Activated naive CD4-positive, alpha-beta T cell treated with anti-CD3 and anti-CD28 coated beads for 36 hours (primary cell): ENCODE data around the gene EXT2. TPM values are rescaled to one million over a fixed set of nuclear protein-coding genes. Genes with fewer than 3 reads are reported as not detected.

Experiments
- CTCF ChIA-PET: fragments of 350-600 bp; sonication (Branson Sonifier 250); formaldehyde crosslinking; loops from one replicate; lab custom pipeline; 2021; ENCODE audit warnings: antibody characterized with exemption; lab: Charles Lee
- DNase-seq: peaks from one replicate; pipeline ENCODE4 v3.0.0-alpha.2; 2020
- H3K27ac Mint-ChIP-seq: one replicate; pipeline ENCODE4 v1.8.0; 2021; ENCODE audit warnings: mild to moderate bottlenecking, mixed read lengths
- H3K27me3 Mint-ChIP-seq: one replicate; pipeline ENCODE4 v1.8.0; 2021; ENCODE audit warnings: low read depth, mixed read lengths
- H3K36me3 Mint-ChIP-seq: one replicate; pipeline ENCODE4 v1.8.0; 2021; ENCODE audit warnings: low read depth, mixed read lengths
- H3K4me1 Mint-ChIP-seq: one replicate; pipeline ENCODE4 v1.8.0; 2021; ENCODE audit warnings: low read depth, mixed read lengths
- H3K4me3 Mint-ChIP-seq: one replicate; pipeline ENCODE4 v1.8.0; 2021; ENCODE audit warnings: mild to moderate bottlenecking, moderate library complexity, mixed read lengths
- H3K9me3 Mint-ChIP-seq: one replicate; pipeline ENCODE4 v1.8.0; 2021; ENCODE audit warnings: mixed read lengths
- intact Hi-C: fragments of 100-400 bp; cut with micrococcal nuclease; formaldehyde crosslinking; loops from one replicate; pipeline ENCODE4 v1.15.1; 2023
- total RNA-seq, 2 experiments: library from RNA; stranded (reverse); gene quantifications; one replicate each; pipeline ENCODE4 v1.2.3, GENCODE V29; 2021

The EXT2 gene
- total RNA-seq, 2 experiments from 2014 or later: 23.8 to 26.2 TPM

- H3K4me1 Mint-ChIP-seq: no peaks in the 10 kb centered on the region
- H3K27me3 Mint-ChIP-seq: no peaks in the 10 kb centered on the region
- H3K36me3 Mint-ChIP-seq: peaks cover 26% of the 10 kb centered on the region
- H3K4me3 Mint-ChIP-seq: no peak overlapping the region
- H3K9me3 Mint-ChIP-seq: no peaks in the 10 kb centered on the region
- CTCF ChIA-PET: no interaction called here
- DNase-seq: no peak
- intact Hi-C loops: no loop called here
- H3K27ac Mint-ChIP-seq: no peak overlapping the region
Observed at GRCh38 chr11:44237156-44237555, 141.7 kb downstream of the EXT2 start.

GRCh38 chr11:44241851-44242250 is 146.4 kb downstream of the EXT2 start:
- H3K9me3 Mint-ChIP-seq: no peaks in the 10 kb centered on the region
- intact Hi-C loops: no loop called here
- CTCF ChIA-PET: interaction anchor here (0.9 kb wide), 1 partner anchor 44 kb away, joined by 5 read pairs; no protein-coding TSS in a partner anchor

GRCh38 chr11:44243086-44243485 is 147.6 kb downstream of the EXT2 start:
- no peak for DNase-seq
- Mint-ChIP-seq H3K27ac (no peak overlapping the region), H3K4me1 (no peaks in the 10 kb centered on the region), H3K4me3 (no peak overlapping the region), H3K36me3 (peaks cover 32% of the 10 kb centered on the region), H3K27me3 (no peaks in the 10 kb centered on the region), H3K9me3 (no peaks in the 10 kb centered on the region)
- intact Hi-C loops: no loop called here
- CTCF ChIA-PET: interaction anchor here (0.7 to 0.9 kb wide), 2 partner anchors 64 to 72 kb away, joined by 3 read pairs; no protein-coding TSS in a partner anchor

More at GRCh38 chr11:44241851-44242250, 146.4 kb downstream of the EXT2 start:
- DNase-seq: no peak
- Mint-ChIP-seq H3K36me3 (peaks cover 32% of the 10 kb centered on the region), H3K4me1 (no peaks in the 10 kb centered on the region), H3K4me3 (no peak overlapping the region), H3K27ac (no peak overlapping the region), H3K27me3 (no peaks in the 10 kb centered on the region)

- no peak overlapping the region for H3K4me3 Mint-ChIP-seq
- CTCF ChIA-PET: interaction anchor here (0.7 to 1.4 kb wide), 2 partner anchors 72 to 110 kb away, joined by 3 read pairs; no protein-coding TSS in a partner anchor
Observed at GRCh38 chr11:44243595-44244343, 148.3 kb downstream of the EXT2 start.

GRCh38 chr11:44244639-44245310 is 149.3 kb downstream of the EXT2 start:
- Mint-ChIP-seq H3K4me1 (no peaks in the 10 kb centered on the region), H3K4me3 (no peak overlapping the region), H3K9me3 (no peaks in the 10 kb centered on the region), H3K27me3 (no peaks in the 10 kb centered on the region), H3K27ac (no peak overlapping the region), H3K36me3 (peaks cover 36% of the 10 kb centered on the region)
- intact Hi-C loops: no loop called here
- no peak for DNase-seq
- CTCF ChIA-PET: interaction anchor here (1.4 kb wide), 1 partner anchor 111 kb away, joined by 3 read pairs; no protein-coding TSS in a partner anchor

More at GRCh38 chr11:44243595-44244343, 148.3 kb downstream of the EXT2 start:
- intact Hi-C loops: no loop called here
- Mint-ChIP-seq H3K9me3 (no peaks in the 10 kb centered on the region), H3K27me3 (no peaks in the 10 kb centered on the region), H3K36me3 (peaks cover 32% of the 10 kb centered on the region), H3K27ac (no peak overlapping the region), H3K4me1 (no peaks in the 10 kb centered on the region)
- no peak for DNase-seq

GRCh38 chr11:44246726-44247125 is 151.2 kb downstream of the EXT2 start:
- Mint-ChIP-seq H3K4me1 (no peaks in the 10 kb centered on the region), H3K27ac (no peak overlapping the region), H3K9me3 (peaks cover 8% of the 10 kb centered on the region), H3K27me3 (no peaks in the 10 kb centered on the region), H3K36me3 (peaks cover 47% of the 10 kb centered on the region), H3K4me3 (no peak overlapping the region)
- DNase-seq: no peak
- CTCF ChIA-PET: interaction anchor here (0.9 kb wide), 1 partner anchor 127 kb away, joined by 3 read pairs; no protein-coding TSS in a partner anchor
- intact Hi-C loops: no loop called here

GRCh38 chr11:44247508-44247907 is 152.0 kb downstream of the EXT2 start:
- intact Hi-C loops: no loop called here
- Mint-ChIP-seq H3K36me3 (peaks cover 51% of the 10 kb centered on the region), H3K9me3 (peaks cover 16% of the 10 kb centered on the region), H3K27me3 (no peaks in the 10 kb centered on the region), H3K4me3 (no peak overlapping the region), H3K4me1 (no peaks in the 10 kb centered on the region), H3K27ac (no peak overlapping the region)
- CTCF ChIA-PET: interaction anchor here (1.0 kb wide), 1 partner anchor 27 kb away, joined by 3 read pairs; no protein-coding TSS in a partner anchor
- DNase-seq: no peak

- CTCF ChIA-PET: interaction anchor here (1.0 kb wide), 1 partner anchor 28 kb away, joined by 3 read pairs; no protein-coding TSS in a partner anchor
Observed at GRCh38 chr11:44248109-44248508, 152.6 kb downstream of the EXT2 start.

GRCh38 chr11:44250421-44250820 is 154.9 kb downstream of the EXT2 start:
- Mint-ChIP-seq H3K27me3 (no peaks in the 10 kb centered on the region), H3K36me3 (peaks cover 34% of the 10 kb centered on the region), H3K27ac (no peak overlapping the region), H3K4me1 (no peaks in the 10 kb centered on the region), H3K4me3 (no peak overlapping the region), H3K9me3 (peaks cover 29% of the 10 kb centered on the region)
- DNase-seq: no peak
- intact Hi-C loops: no loop called here
- CTCF ChIA-PET: no interaction called here

More at GRCh38 chr11:44248109-44248508, 152.6 kb downstream of the EXT2 start:
- intact Hi-C loops: no loop called here
- Mint-ChIP-seq H3K9me3 (peaks cover 22% of the 10 kb centered on the region), H3K27ac (no peak overlapping the region), H3K4me3 (no peak overlapping the region), H3K36me3 (peaks cover 49% of the 10 kb centered on the region), H3K4me1 (no peaks in the 10 kb centered on the region), H3K27me3 (no peaks in the 10 kb centered on the region)
- DNase-seq: no peak

- Mint-ChIP-seq H3K27me3 (no peaks in the 10 kb centered on the region), H3K27ac (no peak overlapping the region), H3K4me1 (peaks cover 3% of the 10 kb centered on the region), H3K9me3 (peaks cover 29% of the 10 kb centered on the region), H3K36me3 (peaks cover 29% of the 10 kb centered on the region), H3K4me3 (no peak overlapping the region)
- intact Hi-C loops: no loop called here
- CTCF ChIA-PET: interaction anchor here (0.6 kb wide), 1 partner anchor 33 kb away, joined by 3 read pairs; no protein-coding TSS in a partner anchor
- DNase-seq: no peak
Observed at GRCh38 chr11:44252999-44253602, 157.6 kb downstream of the EXT2 start.

- intact Hi-C loops: no loop called here
- H3K4me1 Mint-ChIP-seq: peaks cover 3% of the 10 kb centered on the region
- no peaks in the 10 kb centered on the region for H3K27me3 Mint-ChIP-seq
- DNase-seq: no peak
- H3K27ac Mint-ChIP-seq: no peak overlapping the region
- H3K9me3 Mint-ChIP-seq: peaks cover 29% of the 10 kb centered on the region
- no peak overlapping the region for H3K4me3 Mint-ChIP-seq
- peaks cover 13% of the 10 kb centered on the region for H3K36me3 Mint-ChIP-seq
- CTCF ChIA-PET: interaction anchor here (1.2 kb wide), 1 partner anchor 50 kb away, joined by 5 read pairs; no protein-coding TSS in a partner anchor
Observed at GRCh38 chr11:44255406-44256071, 160.1 kb downstream of the EXT2 start.
